DMS114 treated with DMSO at 0.1 percent for 48 hours (cell line): ENCODE results near the gene EFTUD2.
A peak's percentile ranks its signal among the peaks of the same experiment; 100 is the strongest.
"Not testable (repeated sequence)": the region's sequence is repeated elsewhere in the genome, so short reads cannot be mapped to it uniquely, and the experiment has no call there.

Experiments
- DNase-seq: peaks from one replicate; lab custom pipeline; 2025; ENCODE audit not compliant: unreplicated experiment; lab: John Stamatoyannopoulos, UW

Gene EFTUD2

GRCh38 chr17:44899074-44899782 is at the start of gene EFTUD2:
Gene EFTUD2 (minus strand): TSS chr17:44899445. CDS start chr17:44894521, 4,924 bp downstream.
- peak; percentile 90 for DNase-seq

- DNase-seq = no peak
Measured at GRCh38 chr17:44948315-44948795, 49.1 kb upstream of the EFTUD2 start.

GRCh38 chr17:44947461-44948314 is 48.4 kb upstream of the EFTUD2 start, which contains the start of gene KIF18B:
Gene KIF18B (minus strand): TSS chr17:44947773. CDS start chr17:44936344, 11,429 bp downstream.
- peak; percentile 95 for DNase-seq

- DNase-seq = not testable (repeated sequence)
Measured at GRCh38 chr17:44945652-44946051, 46.4 kb upstream of the EFTUD2 start.

- no peak for DNase-seq
Measured at GRCh38 chr17:44942456-44942855, 43.2 kb upstream of the EFTUD2 start.

- no peak for DNase-seq
Measured at GRCh38 chr17:44941712-44942331, 42.6 kb upstream of the EFTUD2 start.

GRCh38 chr17:44940768-44941167 is 41.5 kb upstream of the EFTUD2 start:
- DNase-seq = no peak

- no peak for DNase-seq
Measured at GRCh38 chr17:44940317-44940716, 41.1 kb upstream of the EFTUD2 start.

- DNase-seq = no peak
Measured at GRCh38 chr17:44935116-44935515, 35.9 kb upstream of the EFTUD2 start.

GRCh38 chr17:44934745-44935105 is 35.5 kb upstream of the EFTUD2 start:
- no peak for DNase-seq

- no peak for DNase-seq
Measured at GRCh38 chr17:44933824-44934744, 34.8 kb upstream of the EFTUD2 start.

- no peak for DNase-seq
Measured at GRCh38 chr17:44932787-44933097, 33.5 kb upstream of the EFTUD2 start.

GRCh38 chr17:44932096-44932786 is 33.0 kb upstream of the EFTUD2 start:
- DNase-seq = no peak

GRCh38 chr17:44931376-44931775 is 32.1 kb upstream of the EFTUD2 start:
- no peak for DNase-seq

- DNase-seq = no peak
Measured at GRCh38 chr17:44930667-44931066, 31.4 kb upstream of the EFTUD2 start.

GRCh38 chr17:44928950-44929720 is 29.9 kb upstream of the EFTUD2 start:
- DNase-seq = no peak

- no peak for DNase-seq
Measured at GRCh38 chr17:44928136-44928535, 28.9 kb upstream of the EFTUD2 start.

GRCh38 chr17:44927696-44928095 is 28.5 kb upstream of the EFTUD2 start:
- DNase-seq = no peak

- no peak for DNase-seq
Measured at GRCh38 chr17:44926821-44927525, 27.7 kb upstream of the EFTUD2 start.
